Hematopoietic multipotent progenitor cell treated with erythropoietin and hydrocortisone succinate and interleukin-3 and kit ligand, for 15 days (in vitro differentiated cells): ENCODE data around the gene NF2.
"Not testable (repeated sequence)": the region's sequence is repeated elsewhere in the genome, so short reads cannot be mapped to it uniquely, and the experiment has no call there.

Experiments
- DNase-seq: peaks from one replicate; pipeline ENCODE4 v3.0.0-alpha.2; 2015; ENCODE audit warnings: low spot score

NF2 gene

GRCh38 chr22:29596408-29596807 lies 7.0 kb upstream of the NF2 start:
- DNase-seq = no peak

- DNase-seq = not testable (repeated sequence)
These were observed 5.4 kb upstream of the NF2 start for GRCh38 chr22:29597871-29598683.

- DNase-seq = no peak
These were observed 4.8 kb upstream of the NF2 start for GRCh38 chr22:29598684-29599020.

- peak; percentile 45 for DNase-seq
These were observed 585 bp downstream of the NF2 start for GRCh38 chr22:29604076-29604360.

GRCh38 chr22:29605527-29605850 lies 2.1 kb downstream of the NF2 start:
- DNase-seq = no peak

- DNase-seq = no peak
These were observed 2.9 kb downstream of the NF2 start for GRCh38 chr22:29606320-29606719.

GRCh38 chr22:29607426-29607825 lies 4.0 kb downstream of the NF2 start:
- DNase-seq = no peak

- DNase-seq = no peak
These were observed 5.7 kb downstream of the NF2 start for GRCh38 chr22:29609139-29609538.

- DNase-seq = no peak
These were observed 7.3 kb downstream of the NF2 start for GRCh38 chr22:29610780-29611179.

GRCh38 chr22:29615705-29616327 lies 12.4 kb downstream of the NF2 start:
- DNase-seq = no peak

- DNase-seq = no peak
These were observed 14.6 kb downstream of the NF2 start for GRCh38 chr22:29617922-29618629.

GRCh38 chr22:29621761-29622526 lies 18.5 kb downstream of the NF2 start:
- no peak for DNase-seq

GRCh38 chr22:29623059-29623458 lies 19.6 kb downstream of the NF2 start:
- DNase-seq = no peak

GRCh38 chr22:29623553-29624169 lies 20.2 kb downstream of the NF2 start:
- DNase-seq = no peak

- DNase-seq = peak; percentile 69
These were observed 21.8 kb downstream of the NF2 start for GRCh38 chr22:29625090-29625825.

- DNase-seq = no peak
These were observed 23.2 kb downstream of the NF2 start for GRCh38 chr22:29626497-29627195.

- no peak for DNase-seq
These were observed 23.7 kb downstream of the NF2 start for GRCh38 chr22:29627196-29627535.

GRCh38 chr22:29628996-29629902 lies 25.8 kb downstream of the NF2 start:
- no peak for DNase-seq

GRCh38 chr22:29629903-29630516 lies 26.6 kb downstream of the NF2 start:
- DNase-seq = no peak

GRCh38 chr22:29630987-29631386 lies 27.6 kb downstream of the NF2 start:
- DNase-seq = no peak
